SK-N-SH treated with all-trans-retinoic acid at 6 μM for 48 hours (cell line): Measurements from ENCODE around the gene QPCTL.

ENCODE experiments used
- ATAC-seq: fragments of 200-7000 bp; cut with Tn5 transposase; 3 replicates; pipeline ENCODE4 v1.9.1; 2020; ENCODE audit warnings: mild to moderate bottlenecking, moderate library complexity
- ESRRG ChIP-seq: fragments of 250-450 bp; sonication (Bioruptor Pico); IDR thresholded peaks from 2 replicates; pipeline ENCODE4 v1.6.1; 2021; ENCODE audit warnings: mild to moderate bottlenecking
- GLIS3 ChIP-seq: fragments of 250-450 bp; sonication (Bioruptor Pico); IDR thresholded peaks from 2 replicates; pipeline ENCODE4 v1.5.0; 2020; ENCODE audit warnings: mild to moderate bottlenecking, moderate library complexity
- ISL1 ChIP-seq: fragments of 250-450 bp; sonication (Bioruptor Pico); IDR thresholded peaks from 2 replicates; pipeline ENCODE4 v2.1.2; 2022; ENCODE audit warnings: mild to moderate bottlenecking, moderate library complexity
- OSR1 ChIP-seq: fragments of 250-450 bp; sonication (Bioruptor Pico); IDR thresholded peaks from 2 replicates; pipeline ENCODE4 v1.8.0; 2022; ENCODE audit warnings: moderate library complexity, mild to moderate bottlenecking, inconsistent platforms
- PPARA ChIP-seq: fragments of 250-450 bp; sonication (Bioruptor Pico); IDR thresholded peaks from 2 replicates; pipeline ENCODE4 v1.5.0; 2020; ENCODE audit warnings: mild to moderate bottlenecking, borderline replicate concordance
- RARB ChIP-seq: fragments of 250-450 bp; sonication (Bioruptor Pico); IDR thresholded peaks from 2 replicates; pipeline ENCODE4 v1.8.0; 2021; ENCODE audit warnings: mild to moderate bottlenecking, moderate library complexity
- SNAI2 ChIP-seq: fragments of 250-450 bp; sonication (Bioruptor Pico); IDR thresholded peaks from 2 replicates; pipeline ENCODE4 v1.5.0; 2020; ENCODE audit warnings: mild to moderate bottlenecking, moderate library complexity
- TCF4 ChIP-seq: fragments of 250-450 bp; sonication (Bioruptor Pico); IDR thresholded peaks from 2 replicates; pipeline ENCODE4 v1.8.0; 2021; ENCODE audit warnings: mild to moderate bottlenecking, moderate library complexity, borderline replicate concordance
- ZFP30 ChIP-seq: fragments of 450-650 bp; formaldehyde crosslinking; IDR thresholded peaks from 2 replicates; pipeline ENCODE4 v1.5.0; 2022; ENCODE audit warnings: mild to moderate bottlenecking, moderate library complexity
- ZNF70 ChIP-seq: fragments of 450-650 bp; formaldehyde crosslinking; IDR thresholded peaks from 2 replicates; pipeline ENCODE4 v1.5.0; 2020; ENCODE audit warnings: mild to moderate bottlenecking, moderate library complexity
- ZNF8 ChIP-seq: fragments of 450-650 bp; formaldehyde crosslinking; IDR thresholded peaks from 2 replicates; pipeline ENCODE4 v1.5.0; 2020; ENCODE audit warnings: mild to moderate bottlenecking, moderate library complexity
- TF ChIP-seq, protein P1 (sequence below): fragments of 250-450 bp; sonication (Bioruptor Pico); IDR thresholded peaks from 2 replicates; pipeline ENCODE4 v1.5.0; 2020; ENCODE audit warnings: mild to moderate bottlenecking, moderate library complexity
- TF ChIP-seq, protein P2 (sequence below): fragments of 250-450 bp; sonication (Bioruptor Pico); IDR thresholded peaks from 2 replicates; pipeline ENCODE4 v1.5.1; 2020; ENCODE audit warnings: low read depth, mild to moderate bottlenecking, moderate library complexity
- TF ChIP-seq, protein P3 (sequence below): fragments of 250-450 bp; sonication (Bioruptor Pico); IDR thresholded peaks from 2 replicates; pipeline ENCODE4 v1.8.0; 2020; ENCODE audit warnings: mild to moderate bottlenecking, moderate library complexity, borderline replicate concordance
- TF ChIP-seq, protein P4 (sequence below): fragments of 250-450 bp; sonication (Bioruptor Pico); IDR thresholded peaks from 2 replicates; pipeline ENCODE4 v1.5.1; 2021; ENCODE audit warnings: mild to moderate bottlenecking, moderate library complexity

Gene QPCTL

DNA sequence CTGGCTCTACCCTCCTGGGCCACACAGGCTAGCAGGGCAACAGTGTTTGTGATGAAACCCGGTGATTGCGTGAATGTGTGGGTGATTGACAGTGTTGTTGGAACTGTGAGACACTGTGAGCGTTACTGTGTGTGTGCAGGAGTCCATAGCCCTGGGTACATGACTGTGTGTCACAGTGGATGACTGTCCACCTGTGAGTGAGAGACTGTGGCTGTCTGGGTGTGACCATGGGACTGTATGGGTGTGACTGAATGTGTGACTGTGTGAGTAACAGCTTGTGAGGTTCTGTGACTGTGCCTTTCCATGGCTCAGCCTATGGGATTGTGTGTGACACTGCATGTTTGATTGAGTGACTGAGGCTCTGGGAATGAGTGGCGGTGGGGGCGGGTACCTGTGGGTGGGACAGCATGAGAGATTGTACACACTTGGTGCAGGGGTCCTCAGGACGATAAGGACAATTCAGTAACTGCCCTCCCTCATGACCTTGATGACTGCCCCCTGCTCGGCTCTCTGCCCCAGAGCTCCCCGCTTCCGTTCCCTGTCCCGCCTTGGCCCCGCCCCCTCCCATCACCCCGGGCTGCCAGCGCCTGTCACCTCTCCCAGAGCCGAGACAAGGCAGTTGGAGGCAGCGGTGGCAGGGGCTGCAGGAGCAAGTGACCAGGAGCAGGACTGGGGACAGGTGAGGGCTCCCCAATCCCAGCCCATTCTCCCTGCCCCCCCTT lies 24.7 kb upstream of the QPCTL start, which contains the start of gene GIPR:
TSS of gene GIPR (plus strand) at position 602 of the 722 bp plus-strand sequence. CDS start 1,300 bp downstream, outside the sequence.
- TF ChIP-seq ISL1 (CRISPR knock-in tag) (no peak), ZFP30 (CRISPR knock-in tag) (no peak), SNAI2 (CRISPR knock-in tag) (no peak), ESRRG (CRISPR knock-in tag) (no peak), OSR1 (CRISPR knock-in tag) (no peak), GLIS3 (CRISPR knock-in tag) (no peak)
- TF ChIP-seq, protein P1, sequence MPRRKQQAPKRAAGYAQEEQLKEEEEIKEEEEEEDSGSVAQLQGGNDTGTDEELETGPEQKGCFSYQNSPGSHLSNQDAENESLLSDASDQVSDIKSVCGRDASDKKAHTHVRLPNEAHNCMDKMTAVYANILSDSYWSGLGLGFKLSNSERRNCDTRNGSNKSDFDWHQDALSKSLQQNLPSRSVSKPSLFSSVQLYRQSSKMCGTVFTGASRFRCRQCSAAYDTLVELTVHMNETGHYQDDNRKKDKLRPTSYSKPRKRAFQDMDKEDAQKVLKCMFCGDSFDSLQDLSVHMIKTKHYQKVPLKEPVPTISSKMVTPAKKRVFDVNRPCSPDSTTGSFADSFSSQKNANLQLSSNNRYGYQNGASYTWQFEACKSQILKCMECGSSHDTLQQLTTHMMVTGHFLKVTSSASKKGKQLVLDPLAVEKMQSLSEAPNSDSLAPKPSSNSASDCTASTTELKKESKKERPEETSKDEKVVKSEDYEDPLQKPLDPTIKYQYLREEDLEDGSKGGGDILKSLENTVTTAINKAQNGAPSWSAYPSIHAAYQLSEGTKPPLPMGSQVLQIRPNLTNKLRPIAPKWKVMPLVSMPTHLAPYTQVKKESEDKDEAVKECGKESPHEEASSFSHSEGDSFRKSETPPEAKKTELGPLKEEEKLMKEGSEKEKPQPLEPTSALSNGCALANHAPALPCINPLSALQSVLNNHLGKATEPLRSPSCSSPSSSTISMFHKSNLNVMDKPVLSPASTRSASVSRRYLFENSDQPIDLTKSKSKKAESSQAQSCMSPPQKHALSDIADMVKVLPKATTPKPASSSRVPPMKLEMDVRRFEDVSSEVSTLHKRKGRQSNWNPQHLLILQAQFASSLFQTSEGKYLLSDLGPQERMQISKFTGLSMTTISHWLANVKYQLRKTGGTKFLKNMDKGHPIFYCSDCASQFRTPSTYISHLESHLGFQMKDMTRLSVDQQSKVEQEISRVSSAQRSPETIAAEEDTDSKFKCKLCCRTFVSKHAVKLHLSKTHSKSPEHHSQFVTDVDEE (CRISPR knock-in tag), result no peak
- ATAC-seq, result peak; percentile 9

DNA sequence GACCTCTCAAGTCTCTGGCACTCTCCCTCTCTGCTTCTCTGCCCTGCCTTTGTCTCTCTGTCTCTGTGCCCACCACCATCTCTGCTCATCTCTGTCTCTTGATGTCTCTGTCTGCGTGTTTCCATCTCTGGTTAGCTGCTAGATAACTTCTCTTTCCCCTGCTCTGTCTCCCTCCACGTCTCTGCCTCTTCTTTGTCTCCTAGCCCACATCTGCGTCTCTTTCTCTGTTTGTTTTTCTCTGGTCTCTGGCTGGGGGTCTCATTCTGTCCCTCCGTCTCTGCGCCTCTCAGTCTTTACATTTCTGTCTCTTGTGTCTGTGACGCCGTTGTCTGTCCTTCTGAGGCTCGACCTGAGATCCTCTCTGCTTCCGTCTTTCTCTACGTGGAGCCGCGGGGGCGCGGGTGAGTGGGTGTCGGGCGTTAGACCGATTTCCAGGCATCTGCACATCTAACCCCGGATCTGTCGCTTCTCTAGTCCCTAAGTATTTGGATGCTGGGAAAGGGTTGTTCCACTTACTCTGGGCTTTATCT lies 24.1 kb upstream of the QPCTL start:
- peak; percentile 13 for ATAC-seq

More for the DNA sequence above, 24.1 kb upstream of the QPCTL start:
- TF ChIP-seq, protein P1 (CRISPR knock-in tag), result no peak
- TF ChIP-seq ISL1 (CRISPR knock-in tag) (no peak), ZFP30 (CRISPR knock-in tag) (no peak), GLIS3 (CRISPR knock-in tag) (no peak), RARB (CRISPR knock-in tag) (no peak), TCF4 (CRISPR knock-in tag) (no peak), OSR1 (CRISPR knock-in tag) (no peak), ZNF8 (CRISPR knock-in tag) (no peak), PPARA (no peak), ZNF70 (no peak)
- TF ChIP-seq, protein P2, sequence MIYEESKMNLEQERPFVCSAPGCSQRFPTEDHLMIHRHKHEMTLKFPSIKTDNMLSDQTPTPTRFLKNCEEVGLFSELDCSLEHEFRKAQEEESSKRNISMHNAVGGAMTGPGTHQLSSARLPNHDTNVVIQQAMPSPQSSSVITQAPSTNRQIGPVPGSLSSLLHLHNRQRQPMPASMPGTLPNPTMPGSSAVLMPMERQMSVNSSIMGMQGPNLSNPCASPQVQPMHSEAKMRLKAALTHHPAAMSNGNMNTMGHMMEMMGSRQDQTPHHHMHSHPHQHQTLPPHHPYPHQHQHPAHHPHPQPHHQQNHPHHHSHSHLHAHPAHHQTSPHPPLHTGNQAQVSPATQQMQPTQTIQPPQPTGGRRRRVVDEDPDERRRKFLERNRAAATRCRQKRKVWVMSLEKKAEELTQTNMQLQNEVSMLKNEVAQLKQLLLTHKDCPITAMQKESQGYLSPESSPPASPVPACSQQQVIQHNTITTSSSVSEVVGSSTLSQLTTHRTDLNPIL (CRISPR knock-in tag), result no peak
- TF ChIP-seq, protein P3, sequence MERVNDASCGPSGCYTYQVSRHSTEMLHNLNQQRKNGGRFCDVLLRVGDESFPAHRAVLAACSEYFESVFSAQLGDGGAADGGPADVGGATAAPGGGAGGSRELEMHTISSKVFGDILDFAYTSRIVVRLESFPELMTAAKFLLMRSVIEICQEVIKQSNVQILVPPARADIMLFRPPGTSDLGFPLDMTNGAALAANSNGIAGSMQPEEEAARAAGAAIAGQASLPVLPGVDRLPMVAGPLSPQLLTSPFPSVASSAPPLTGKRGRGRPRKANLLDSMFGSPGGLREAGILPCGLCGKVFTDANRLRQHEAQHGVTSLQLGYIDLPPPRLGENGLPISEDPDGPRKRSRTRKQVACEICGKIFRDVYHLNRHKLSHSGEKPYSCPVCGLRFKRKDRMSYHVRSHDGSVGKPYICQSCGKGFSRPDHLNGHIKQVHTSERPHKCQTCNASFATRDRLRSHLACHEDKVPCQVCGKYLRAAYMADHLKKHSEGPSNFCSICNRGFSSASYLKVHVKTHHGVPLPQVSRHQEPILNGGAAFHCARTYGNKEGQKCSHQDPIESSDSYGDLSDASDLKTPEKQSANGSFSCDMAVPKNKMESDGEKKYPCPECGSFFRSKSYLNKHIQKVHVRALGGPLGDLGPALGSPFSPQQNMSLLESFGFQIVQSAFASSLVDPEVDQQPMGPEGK (CRISPR knock-in tag), result no peak
- TF ChIP-seq, protein P4, sequence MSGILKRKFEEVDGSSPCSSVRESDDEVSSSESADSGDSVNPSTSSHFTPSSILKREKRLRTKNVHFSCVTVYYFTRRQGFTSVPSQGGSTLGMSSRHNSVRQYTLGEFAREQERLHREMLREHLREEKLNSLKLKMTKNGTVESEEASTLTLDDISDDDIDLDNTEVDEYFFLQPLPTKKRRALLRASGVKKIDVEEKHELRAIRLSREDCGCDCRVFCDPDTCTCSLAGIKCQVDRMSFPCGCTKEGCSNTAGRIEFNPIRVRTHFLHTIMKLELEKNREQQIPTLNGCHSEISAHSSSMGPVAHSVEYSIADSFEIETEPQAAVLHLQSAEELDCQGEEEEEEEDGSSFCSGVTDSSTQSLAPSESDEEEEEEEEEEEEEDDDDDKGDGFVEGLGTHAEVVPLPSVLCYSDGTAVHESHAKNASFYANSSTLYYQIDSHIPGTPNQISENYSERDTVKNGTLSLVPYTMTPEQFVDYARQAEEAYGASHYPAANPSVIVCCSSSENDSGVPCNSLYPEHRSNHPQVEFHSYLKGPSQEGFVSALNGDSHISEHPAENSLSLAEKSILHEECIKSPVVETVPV, result no peak
